ENCODE data around the gene HFE.

HFE gene

GRCh38 chr6:26140254-26140966 is 53.2 kb downstream of the HFE start:
- DNase-seq, result no peak

- DNase-seq, result no peak
Measured at GRCh38 chr6:26140967-26141294, 53.7 kb downstream of the HFE start.

DNA sequence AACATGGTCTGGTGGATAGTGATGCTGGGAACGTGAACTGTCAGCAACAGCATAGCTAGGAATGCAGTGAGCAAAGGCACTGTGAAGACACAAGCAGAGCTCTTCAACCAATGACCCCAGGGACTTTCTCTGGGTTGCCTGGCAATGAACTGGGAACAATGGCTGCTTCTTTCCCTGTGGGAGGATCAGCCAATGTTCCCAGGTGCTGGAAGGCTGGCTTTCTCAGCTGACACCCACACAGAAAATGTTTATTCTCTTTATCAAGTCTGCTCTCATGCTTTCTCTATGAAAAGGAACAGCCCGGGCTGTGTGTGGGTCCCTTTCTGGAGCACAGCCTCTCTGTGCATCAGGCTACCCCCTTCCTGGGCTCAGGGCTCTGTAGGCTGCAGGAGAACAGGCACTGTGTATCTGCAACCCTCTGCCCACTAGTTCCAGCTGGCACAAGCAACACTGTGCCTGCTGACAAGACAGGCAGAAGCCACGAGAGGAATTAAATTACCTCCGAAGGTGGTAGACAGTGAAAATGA is 54.2 kb downstream of the HFE start:
- DNase-seq, result no peak

- DNase-seq, result no peak
Measured at GRCh38 chr6:26142026-26142425, 54.8 kb downstream of the HFE start.
